ENCODE data around the gene IFT88. TPM values are rescaled to one million over a fixed set of nuclear protein-coding genes. Genes with fewer than 3 reads are reported as not detected.

The IFT88 gene
- total and polyA plus RNA-seq, 2 of the 4 experiments (the other 2 are of a cell fraction): 5.5 to 8.6 TPM

DNA sequence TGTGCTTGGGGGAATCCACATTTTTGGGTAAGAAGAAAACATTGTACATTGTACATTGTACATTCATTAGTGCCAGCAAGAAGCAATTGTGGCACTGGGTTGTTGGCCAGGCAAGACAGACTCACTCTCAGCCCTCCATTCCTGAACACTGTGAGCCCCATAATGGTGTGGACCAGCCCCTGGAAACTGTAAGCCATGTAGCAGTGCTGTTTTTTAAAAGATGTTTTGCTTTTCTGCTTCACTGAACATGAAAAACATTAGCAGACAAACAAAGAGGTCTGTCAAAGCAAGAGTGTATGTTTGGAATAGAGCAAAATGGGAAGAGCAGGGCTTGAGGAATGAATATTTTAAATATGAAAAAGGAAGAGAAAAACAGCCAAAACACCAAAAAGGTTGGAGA, 97.4 kb downstream of the IFT88 start:
- DNase-seq: no peak
- Histone ChIP-seq H2BK120ac (ENCODE audit: low read depth, low read length) (no peak overlapping the region), H3K4me2 (ENCODE audit: low read depth, low read length) (no peak overlapping the region), H3K56ac (ENCODE audit: extremely low read depth, insufficient read depth, low read length) (no peak overlapping the region), H3K4me3 (ENCODE audit: insufficient read depth, low read depth, low read length) (no peak overlapping the region), H4K5ac (ENCODE audit: low read depth, low read length) (no peak overlapping the region), H3K27me3 (ENCODE audit: control insufficient read depth, insufficient read depth, low read length) (no peaks in the 10 kb centered on the region), H4K20me1 (ENCODE audit: insufficient read depth, low read length) (no peaks in the 10 kb centered on the region), H3K4ac (ENCODE audit: low read depth, low read length) (no peak overlapping the region), H3K9ac (ENCODE audit: low read depth, low read length) (no peak overlapping the region), H3K27ac (ENCODE audit: insufficient read depth, low read length) (no peak overlapping the region), H2BK5ac (ENCODE audit: low read depth, low read length, poor library complexity, severe bottlenecking) (no peak overlapping the region), H3K14ac (replicated peaks; ENCODE audit: low read depth, low read length) (no peak overlapping the region), H3K79me1 (ENCODE audit: low read depth in 1 of 2, low read length in 2 of 2) (no peaks in the 10 kb centered on the region), H3K9me1 (ENCODE audit: insufficient read depth, low read length) (0 out of 2 replicates have a peak, but pooled peaks cover 3% of the 10 kb centered on the region), H2AK5ac (ENCODE audit: low read depth, low read length) (no peak overlapping the region), H2AK9ac (replicated peaks; ENCODE audit: low read depth, low read length, poor library complexity) (no peak overlapping the region), H2BK20ac (ENCODE audit: low read depth, low read length) (no peak overlapping the region), H2AFZ (replicated peaks; ENCODE audit: low read length, poor library complexity) (no peak overlapping the region), H3K23ac (ENCODE audit: low read depth, low read length) (no peak overlapping the region), H3K18ac (ENCODE audit: low read depth, low read length) (no peak overlapping the region), H4K8ac (ENCODE audit: low read depth in 2 of 2, low read length in 2 of 2) (no peak overlapping the region), H2BK15ac (ENCODE audit: low read depth, low read length) (no peak overlapping the region), H3K36me3 (ENCODE audit: control insufficient read depth, insufficient read depth, low read length) (no peaks in the 10 kb centered on the region), H4K91ac (ENCODE audit: insufficient read depth, low read depth, low read length) (no peak overlapping the region), H3K9me3 (ENCODE audit: control insufficient read depth, insufficient read depth, low read length) (no peaks in the 10 kb centered on the region), H3K4me1 (ENCODE audit: control insufficient read depth, insufficient read depth, low read length) (peaks cover 2% of the 10 kb centered on the region; the same call in 1 of the 2 replicates)
- no peak for ATAC-seq (ENCODE audit: low read depth)
- no TSS peak for BruUV-seq (replicated peaks)
- CTCF ChIA-PET: no interaction called here
- POLR2A ChIA-PET (ENCODE audit: unreplicated experiment): no interaction called here
- TF ChIP-seq, protein P1, sequence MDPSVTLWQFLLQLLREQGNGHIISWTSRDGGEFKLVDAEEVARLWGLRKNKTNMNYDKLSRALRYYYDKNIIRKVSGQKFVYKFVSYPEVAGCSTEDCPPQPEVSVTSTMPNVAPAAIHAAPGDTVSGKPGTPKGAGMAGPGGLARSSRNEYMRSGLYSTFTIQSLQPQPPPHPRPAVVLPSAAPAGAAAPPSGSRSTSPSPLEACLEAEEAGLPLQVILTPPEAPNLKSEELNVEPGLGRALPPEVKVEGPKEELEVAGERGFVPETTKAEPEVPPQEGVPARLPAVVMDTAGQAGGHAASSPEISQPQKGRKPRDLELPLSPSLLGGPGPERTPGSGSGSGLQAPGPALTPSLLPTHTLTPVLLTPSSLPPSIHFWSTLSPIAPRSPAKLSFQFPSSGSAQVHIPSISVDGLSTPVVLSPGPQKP (IDR thresholded peaks at IDR 0.05; ENCODE audit: borderline replicate concordance, low read depth, low read length): no peak
- TF ChIP-seq BHLHE40 (IDR thresholded peaks at IDR 0.05; ENCODE audit: low read depth, low read length): no peak
- no peak for TF ChIP-seq MAZ (IDR thresholded peaks at IDR 0.05; ENCODE audit: borderline replicate concordance, low read depth, low read length)
- no peak for TF ChIP-seq CEBPB (IDR thresholded peaks at IDR 0.05; ENCODE audit: low read depth, low read length)
- no peak for TF ChIP-seq NFE2L2 (IDR thresholded peaks at IDR 0.05; ENCODE audit: low read depth, low read length)
- TF ChIP-seq FOS (IDR thresholded peaks at IDR 0.05; ENCODE audit: low read depth, low read length): no peak
- TF ChIP-seq MXI1 (IDR thresholded peaks at IDR 0.05; ENCODE audit: borderline replicate concordance, low read depth, low read length): no peak
- TF ChIP-seq RCOR1 (IDR thresholded peaks at IDR 0.05; ENCODE audit: insufficient replicate concordance, low read length): no peak
- TF ChIP-seq SMC3 (IDR thresholded peaks at IDR 0.05; ENCODE audit: low read depth, low read length): no peak
- TF ChIP-seq POLR2A (IDR thresholded peaks at IDR 0.05; ENCODE audit: low read depth, low read length): no peak
- no peak for TF ChIP-seq RAD21 (IDR thresholded peaks at IDR 0.05; ENCODE audit: low read length)
- no peak for TF ChIP-seq CHD1 (IDR thresholded peaks at IDR 0.05; ENCODE audit: low read depth, low read length)
- no peak for TF ChIP-seq CTCF (conservative IDR thresholded peaks at IDR 0.05; ENCODE audit: low read depth, low read length)
- TF ChIP-seq, protein P2, sequence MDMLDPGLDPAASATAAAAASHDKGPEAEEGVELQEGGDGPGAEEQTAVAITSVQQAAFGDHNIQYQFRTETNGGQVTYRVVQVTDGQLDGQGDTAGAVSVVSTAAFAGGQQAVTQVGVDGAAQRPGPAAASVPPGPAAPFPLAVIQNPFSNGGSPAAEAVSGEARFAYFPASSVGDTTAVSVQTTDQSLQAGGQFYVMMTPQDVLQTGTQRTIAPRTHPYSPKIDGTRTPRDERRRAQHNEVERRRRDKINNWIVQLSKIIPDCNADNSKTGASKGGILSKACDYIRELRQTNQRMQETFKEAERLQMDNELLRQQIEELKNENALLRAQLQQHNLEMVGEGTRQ (IDR thresholded peaks at IDR 0.05; ENCODE audit: low read depth, low read length): no peak
- TF ChIP-seq MAFK (IDR thresholded peaks at IDR 0.05; ENCODE audit: low read depth, low read length): no peak
- TF ChIP-seq RFX5 (IDR thresholded peaks at IDR 0.05; ENCODE audit: low read depth, low read length): no peak
- in situ Hi-C loops (cut with MboI; ENCODE audit: low sequenced_read_pairs) (no loop called here), intact Hi-C loops (cut with micrococcal nuclease) (no loop called here), dilution Hi-C loops (cut with HindIII; ENCODE audit: low sequenced_read_pairs, unreplicated experiment) (no loop called here)

All from IMR-90 (cell line).